SK-N-SH (cell line): ENCODE results near the gene ATRN.

Experiments used
- EP300 ChIP-seq, 2 experiments: IDR thresholded peaks; 2 replicates each; pipeline versions ENCODE4 v1.4.0 to v1.6.1; 2012; ENCODE audit warnings: borderline replicate concordance in 1 of 2, low read depth in 1 of 2, low read length in 1 of 2
- FOXJ3 ChIP-seq: sonication (generic); formaldehyde crosslinking; IDR thresholded peaks from 2 replicates; pipeline ENCODE4 v1.5.1; 2020; ENCODE audit warnings: mild to moderate bottlenecking, missing genetic modification reagents
- FOXM1 ChIP-seq: IDR thresholded peaks from 2 replicates; pipeline ENCODE4 v1.4.0; 2012; ENCODE audit warnings: low read depth, mild to moderate bottlenecking
- RFX5 ChIP-seq: IDR thresholded peaks from 2 replicates; pipeline ENCODE4 v1.6.1; 2012; ENCODE audit warnings: mild to moderate bottlenecking, improper control_type of control experiment, low read length
- TF ChIP-seq, protein P1 (sequence below): fragments of 200-600 bp; sonication (generic); IDR thresholded peaks from 2 replicates; pipeline ENCODE4 v1.6.1; 2017; ENCODE audit warnings: antibody characterized with exemption, mild to moderate bottlenecking, moderate library complexity
- TF ChIP-seq, protein P2 (sequence below): IDR thresholded peaks from 2 replicates; pipeline ENCODE4 v1.4.0; 2012; ENCODE audit warnings: low read depth, borderline replicate concordance
- TF ChIP-seq, protein P3 (sequence below): IDR thresholded peaks from 2 replicates; pipeline ENCODE4 v1.6.1; 2012; ENCODE audit warnings: mild to moderate bottlenecking, low read depth, low read length, moderate library complexity
- TF ChIP-seq, protein P4 (sequence below): fragments of 150-350 bp; IDR thresholded peaks from 2 replicates; pipeline ENCODE4 v1.6.1; 2017; ENCODE audit warnings: antibody characterized with exemption, low read length, low read depth, borderline replicate concordance
- TF ChIP-seq, protein P5 (sequence below): IDR thresholded peaks from 2 replicates; pipeline ENCODE4 v1.4.0; 2012; ENCODE audit warnings: low read depth, borderline replicate concordance

DNA sequence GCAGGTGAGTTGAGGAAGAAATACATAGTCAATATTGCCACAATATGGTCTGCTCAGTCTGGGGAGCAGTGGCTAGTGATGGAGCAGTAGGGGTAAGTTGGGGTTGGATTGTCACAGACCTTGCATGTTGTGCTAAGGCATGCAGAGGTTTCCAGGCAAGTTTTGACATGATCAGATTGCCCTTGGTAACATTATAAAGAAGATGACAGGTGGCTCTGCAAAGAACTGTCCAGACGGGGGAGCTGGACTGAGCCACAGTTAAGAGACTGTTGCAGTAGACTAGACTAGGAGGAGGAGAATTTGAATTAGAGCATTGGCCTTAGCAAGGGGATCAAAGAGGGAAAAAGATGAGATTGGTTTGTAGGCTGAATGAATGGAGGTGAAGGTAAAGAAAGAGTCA is 23.4 kb downstream of the ATRN start:
- TF ChIP-seq FOXM1 (no peak), FOXJ3 (CRISPR knock-in tag) (no peak), RFX5 (no peak), EP300 (IDR thresholded peaks at IDR 0.05; ENCODE audit: borderline replicate concordance in 1 of 2, low read depth in 1 of 2, low read length in 1 of 2) (no peak)
- TF ChIP-seq, protein P1, sequence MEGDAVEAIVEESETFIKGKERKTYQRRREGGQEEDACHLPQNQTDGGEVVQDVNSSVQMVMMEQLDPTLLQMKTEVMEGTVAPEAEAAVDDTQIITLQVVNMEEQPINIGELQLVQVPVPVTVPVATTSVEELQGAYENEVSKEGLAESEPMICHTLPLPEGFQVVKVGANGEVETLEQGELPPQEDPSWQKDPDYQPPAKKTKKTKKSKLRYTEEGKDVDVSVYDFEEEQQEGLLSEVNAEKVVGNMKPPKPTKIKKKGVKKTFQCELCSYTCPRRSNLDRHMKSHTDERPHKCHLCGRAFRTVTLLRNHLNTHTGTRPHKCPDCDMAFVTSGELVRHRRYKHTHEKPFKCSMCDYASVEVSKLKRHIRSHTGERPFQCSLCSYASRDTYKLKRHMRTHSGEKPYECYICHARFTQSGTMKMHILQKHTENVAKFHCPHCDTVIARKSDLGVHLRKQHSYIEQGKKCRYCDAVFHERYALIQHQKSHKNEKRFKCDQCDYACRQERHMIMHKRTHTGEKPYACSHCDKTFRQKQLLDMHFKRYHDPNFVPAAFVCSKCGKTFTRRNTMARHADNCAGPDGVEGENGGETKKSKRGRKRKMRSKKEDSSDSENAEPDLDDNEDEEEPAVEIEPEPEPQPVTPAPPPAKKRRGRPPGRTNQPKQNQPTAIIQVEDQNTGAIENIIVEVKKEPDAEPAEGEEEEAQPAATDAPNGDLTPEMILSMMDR: no peak
- TF ChIP-seq, protein P2, sequence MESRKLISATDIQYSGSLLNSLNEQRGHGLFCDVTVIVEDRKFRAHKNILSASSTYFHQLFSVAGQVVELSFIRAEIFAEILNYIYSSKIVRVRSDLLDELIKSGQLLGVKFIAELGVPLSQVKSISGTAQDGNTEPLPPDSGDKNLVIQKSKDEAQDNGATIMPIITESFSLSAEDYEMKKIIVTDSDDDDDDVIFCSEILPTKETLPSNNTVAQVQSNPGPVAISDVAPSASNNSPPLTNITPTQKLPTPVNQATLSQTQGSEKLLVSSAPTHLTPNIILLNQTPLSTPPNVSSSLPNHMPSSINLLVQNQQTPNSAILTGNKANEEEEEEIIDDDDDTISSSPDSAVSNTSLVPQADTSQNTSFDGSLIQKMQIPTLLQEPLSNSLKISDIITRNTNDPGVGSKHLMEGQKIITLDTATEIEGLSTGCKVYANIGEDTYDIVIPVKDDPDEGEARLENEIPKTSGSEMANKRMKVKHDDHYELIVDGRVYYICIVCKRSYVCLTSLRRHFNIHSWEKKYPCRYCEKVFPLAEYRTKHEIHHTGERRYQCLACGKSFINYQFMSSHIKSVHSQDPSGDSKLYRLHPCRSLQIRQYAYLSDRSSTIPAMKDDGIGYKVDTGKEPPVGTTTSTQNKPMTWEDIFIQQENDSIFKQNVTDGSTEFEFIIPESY: no peak
- TF ChIP-seq, protein P3, sequence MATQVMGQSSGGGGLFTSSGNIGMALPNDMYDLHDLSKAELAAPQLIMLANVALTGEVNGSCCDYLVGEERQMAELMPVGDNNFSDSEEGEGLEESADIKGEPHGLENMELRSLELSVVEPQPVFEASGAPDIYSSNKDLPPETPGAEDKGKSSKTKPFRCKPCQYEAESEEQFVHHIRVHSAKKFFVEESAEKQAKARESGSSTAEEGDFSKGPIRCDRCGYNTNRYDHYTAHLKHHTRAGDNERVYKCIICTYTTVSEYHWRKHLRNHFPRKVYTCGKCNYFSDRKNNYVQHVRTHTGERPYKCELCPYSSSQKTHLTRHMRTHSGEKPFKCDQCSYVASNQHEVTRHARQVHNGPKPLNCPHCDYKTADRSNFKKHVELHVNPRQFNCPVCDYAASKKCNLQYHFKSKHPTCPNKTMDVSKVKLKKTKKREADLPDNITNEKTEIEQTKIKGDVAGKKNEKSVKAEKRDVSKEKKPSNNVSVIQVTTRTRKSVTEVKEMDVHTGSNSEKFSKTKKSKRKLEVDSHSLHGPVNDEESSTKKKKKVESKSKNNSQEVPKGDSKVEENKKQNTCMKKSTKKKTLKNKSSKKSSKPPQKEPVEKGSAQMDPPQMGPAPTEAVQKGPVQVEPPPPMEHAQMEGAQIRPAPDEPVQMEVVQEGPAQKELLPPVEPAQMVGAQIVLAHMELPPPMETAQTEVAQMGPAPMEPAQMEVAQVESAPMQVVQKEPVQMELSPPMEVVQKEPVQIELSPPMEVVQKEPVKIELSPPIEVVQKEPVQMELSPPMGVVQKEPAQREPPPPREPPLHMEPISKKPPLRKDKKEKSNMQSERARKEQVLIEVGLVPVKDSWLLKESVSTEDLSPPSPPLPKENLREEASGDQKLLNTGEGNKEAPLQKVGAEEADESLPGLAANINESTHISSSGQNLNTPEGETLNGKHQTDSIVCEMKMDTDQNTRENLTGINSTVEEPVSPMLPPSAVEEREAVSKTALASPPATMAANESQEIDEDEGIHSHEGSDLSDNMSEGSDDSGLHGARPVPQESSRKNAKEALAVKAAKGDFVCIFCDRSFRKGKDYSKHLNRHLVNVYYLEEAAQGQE: no peak
- TF ChIP-seq, protein P4, sequence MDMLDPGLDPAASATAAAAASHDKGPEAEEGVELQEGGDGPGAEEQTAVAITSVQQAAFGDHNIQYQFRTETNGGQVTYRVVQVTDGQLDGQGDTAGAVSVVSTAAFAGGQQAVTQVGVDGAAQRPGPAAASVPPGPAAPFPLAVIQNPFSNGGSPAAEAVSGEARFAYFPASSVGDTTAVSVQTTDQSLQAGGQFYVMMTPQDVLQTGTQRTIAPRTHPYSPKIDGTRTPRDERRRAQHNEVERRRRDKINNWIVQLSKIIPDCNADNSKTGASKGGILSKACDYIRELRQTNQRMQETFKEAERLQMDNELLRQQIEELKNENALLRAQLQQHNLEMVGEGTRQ: no peak
- TF ChIP-seq, protein P5, sequence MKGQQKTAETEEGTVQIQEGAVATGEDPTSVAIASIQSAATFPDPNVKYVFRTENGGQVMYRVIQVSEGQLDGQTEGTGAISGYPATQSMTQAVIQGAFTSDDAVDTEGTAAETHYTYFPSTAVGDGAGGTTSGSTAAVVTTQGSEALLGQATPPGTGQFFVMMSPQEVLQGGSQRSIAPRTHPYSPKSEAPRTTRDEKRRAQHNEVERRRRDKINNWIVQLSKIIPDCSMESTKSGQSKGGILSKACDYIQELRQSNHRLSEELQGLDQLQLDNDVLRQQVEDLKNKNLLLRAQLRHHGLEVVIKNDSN: no peak
